HG02763 (cell line): Measurements from ENCODE around the gene SPRYD3.
"Not testable (repeated sequence)": the region's sequence is repeated elsewhere in the genome, so short reads cannot be mapped to it uniquely, and the experiment has no call there.

Experiments
- ATAC-seq: cut with Tn5 transposase; IDR thresholded peaks from one replicate; pipeline ENCODE4 v1.9.1; 2021; ENCODE audit warnings: mild to moderate bottlenecking, moderate library complexity; ENCODE audit not compliant: unreplicated experiment

Gene SPRYD3

DNA sequence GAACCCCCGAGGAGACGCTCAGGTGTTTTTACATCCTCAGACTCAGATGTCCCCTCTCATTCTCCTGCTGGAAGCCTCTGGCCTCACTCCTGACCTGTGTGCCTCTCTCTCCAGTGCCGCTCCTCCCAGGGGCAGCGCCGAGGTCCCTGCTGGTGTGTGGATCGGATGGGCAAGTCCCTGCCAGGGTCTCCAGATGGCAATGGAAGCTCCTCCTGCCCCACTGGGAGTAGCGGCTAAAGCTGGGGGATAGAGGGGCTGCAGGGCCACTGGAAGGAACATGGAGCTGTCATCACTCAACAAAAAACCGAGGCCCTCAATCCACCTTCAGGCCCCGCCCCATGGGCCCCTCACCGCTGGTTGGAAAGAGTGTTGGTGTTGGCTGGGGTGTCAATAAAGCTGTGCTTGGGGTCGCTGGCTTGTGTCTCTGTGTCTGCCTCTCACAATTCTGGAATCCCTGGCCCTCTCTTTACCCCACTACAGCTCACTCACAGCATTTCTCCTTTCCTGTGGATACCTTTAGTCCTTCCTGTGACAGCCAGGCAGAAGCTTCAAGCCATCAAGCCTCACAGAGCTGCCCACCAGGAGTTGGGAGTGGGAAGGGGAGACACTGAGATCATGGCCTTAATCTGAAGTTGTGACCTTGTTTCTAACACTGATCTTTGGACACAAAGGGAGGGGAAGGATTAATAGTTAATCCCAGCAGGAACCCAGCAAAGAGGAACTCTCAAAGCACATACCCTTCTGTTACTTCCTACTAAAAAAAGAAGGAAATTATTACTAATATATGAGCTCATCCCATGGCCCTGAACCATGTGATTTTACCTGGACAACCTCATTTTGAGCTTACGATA is 23.0 kb upstream of the SPRYD3 start:
- ATAC-seq: no peak

DNA sequence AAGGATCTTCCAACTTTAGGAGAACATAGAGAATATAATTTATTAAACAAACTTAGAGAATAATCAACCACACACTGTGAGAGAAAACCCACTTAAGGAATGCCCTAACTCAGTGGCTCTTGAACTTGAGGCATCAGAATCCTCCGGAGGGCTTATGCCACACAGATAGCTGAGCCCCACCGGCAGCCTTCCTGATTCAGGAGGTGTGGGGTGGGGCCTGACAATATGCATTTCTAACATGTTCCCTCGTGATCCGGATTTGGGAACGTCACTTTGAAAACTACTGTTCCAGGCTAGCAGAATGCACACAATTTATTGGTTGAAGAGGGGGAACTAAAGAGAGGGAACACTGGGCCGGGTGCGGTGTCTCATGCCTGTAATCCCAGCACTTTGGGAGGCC is 22.1 kb upstream of the SPRYD3 start:
- no peak for ATAC-seq

- ATAC-seq: no peak
These were observed 21.4 kb upstream of the SPRYD3 start for GRCh38 chr12:53100466-53101151.

GRCh38 chr12:53099071-53099882 is 20.1 kb upstream of the SPRYD3 start:
- ATAC-seq: no peak

DNA sequence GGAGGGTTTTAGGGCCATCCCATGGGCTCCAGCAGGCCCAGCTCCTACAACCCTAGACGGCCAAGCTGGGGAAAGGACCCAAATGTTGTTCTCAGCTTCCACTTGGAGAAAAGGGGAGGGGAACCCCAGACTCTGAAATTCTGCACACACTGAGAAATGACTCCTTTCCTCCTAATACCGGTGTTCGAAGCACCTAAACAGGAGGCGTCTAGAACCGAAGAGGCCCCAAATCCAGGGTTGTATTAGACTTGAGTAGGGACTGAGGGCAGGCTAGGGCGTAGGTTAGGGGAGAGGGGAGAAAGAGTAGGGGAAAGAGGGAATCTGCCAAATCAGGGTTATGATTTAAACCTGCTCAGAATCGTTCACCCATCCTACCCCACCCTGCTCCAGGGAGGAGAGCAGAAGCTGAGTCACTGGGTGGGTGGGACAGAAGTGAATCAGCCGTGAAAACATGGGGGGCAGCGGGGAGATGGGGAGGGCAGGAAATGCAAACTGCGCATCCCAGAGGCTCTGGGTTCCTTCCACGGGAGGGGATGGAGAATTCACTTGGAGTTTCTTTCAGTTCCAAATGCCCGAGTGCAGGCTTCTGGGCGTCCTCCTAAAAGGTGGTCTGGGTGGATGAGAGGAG is 19.3 kb upstream of the SPRYD3 start:
- no peak for ATAC-seq

DNA sequence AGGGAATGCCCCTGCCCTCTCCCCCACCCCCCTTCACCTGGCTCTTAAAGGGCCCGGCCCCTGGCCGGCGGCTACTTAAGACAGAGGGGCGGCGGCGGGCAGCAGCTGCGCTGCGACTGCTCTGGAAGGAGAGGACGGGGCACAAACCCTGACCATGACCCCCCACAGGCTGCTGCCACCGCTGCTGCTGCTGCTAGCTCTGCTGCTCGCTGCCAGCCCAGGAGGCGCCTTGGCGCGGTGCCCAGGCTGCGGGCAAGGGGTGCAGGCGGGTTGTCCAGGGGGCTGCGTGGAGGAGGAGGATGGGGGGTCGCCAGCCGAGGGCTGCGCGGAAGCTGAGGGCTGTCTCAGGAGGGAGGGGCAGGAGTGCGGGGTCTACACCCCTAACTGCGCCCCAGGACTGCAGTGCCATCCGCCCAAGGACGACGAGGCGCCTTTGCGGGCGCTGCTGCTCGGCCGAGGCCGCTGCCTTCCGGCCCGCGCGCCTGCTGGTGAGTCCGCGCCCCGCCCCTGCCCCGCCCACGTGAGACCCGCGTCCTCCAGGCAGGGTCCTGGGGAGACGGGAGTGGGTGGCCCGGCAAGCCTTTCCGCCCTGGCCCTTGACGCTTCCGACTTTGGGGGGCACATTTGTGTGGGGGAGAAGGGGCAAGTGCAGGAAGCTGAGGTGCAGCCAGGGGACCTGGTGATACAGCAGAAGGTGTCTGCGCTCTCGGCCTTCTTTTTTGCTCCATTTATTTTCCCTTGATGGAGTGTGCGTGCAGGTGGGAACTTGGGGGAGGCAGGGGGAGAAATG is 18.6 kb upstream of the SPRYD3 start, which contains the start of gene IGFBP6:
IGFBP6 (plus strand) TSS at position 104 of the 790 bp plus-strand sequence; CDS start at position 155, 51 bp downstream.
- ATAC-seq: peak; percentile 66

- ATAC-seq: no peak
These were observed 18.0 kb upstream of the SPRYD3 start for GRCh38 chr12:53097207-53097563.

DNA sequence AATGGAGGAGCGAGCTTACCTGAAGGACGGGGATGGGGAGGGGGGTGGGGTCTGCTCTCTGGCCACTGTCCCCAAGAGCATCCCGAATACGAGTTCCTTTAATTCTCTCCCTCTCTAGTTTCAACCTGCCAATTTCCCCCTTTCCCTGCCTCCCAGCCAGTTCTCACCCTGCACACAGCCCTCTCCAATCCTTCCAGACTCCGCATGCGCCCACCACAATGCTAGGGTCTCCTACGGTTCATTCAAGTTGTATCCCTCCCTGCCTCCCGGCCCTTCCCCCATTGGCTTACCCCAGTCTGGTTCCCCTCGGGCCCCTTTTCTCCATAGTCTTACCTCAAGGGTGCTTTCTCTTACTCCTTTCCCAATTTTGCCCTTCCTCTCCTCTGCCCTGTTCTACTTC is 17.6 kb upstream of the SPRYD3 start:
- no peak for ATAC-seq

DNA sequence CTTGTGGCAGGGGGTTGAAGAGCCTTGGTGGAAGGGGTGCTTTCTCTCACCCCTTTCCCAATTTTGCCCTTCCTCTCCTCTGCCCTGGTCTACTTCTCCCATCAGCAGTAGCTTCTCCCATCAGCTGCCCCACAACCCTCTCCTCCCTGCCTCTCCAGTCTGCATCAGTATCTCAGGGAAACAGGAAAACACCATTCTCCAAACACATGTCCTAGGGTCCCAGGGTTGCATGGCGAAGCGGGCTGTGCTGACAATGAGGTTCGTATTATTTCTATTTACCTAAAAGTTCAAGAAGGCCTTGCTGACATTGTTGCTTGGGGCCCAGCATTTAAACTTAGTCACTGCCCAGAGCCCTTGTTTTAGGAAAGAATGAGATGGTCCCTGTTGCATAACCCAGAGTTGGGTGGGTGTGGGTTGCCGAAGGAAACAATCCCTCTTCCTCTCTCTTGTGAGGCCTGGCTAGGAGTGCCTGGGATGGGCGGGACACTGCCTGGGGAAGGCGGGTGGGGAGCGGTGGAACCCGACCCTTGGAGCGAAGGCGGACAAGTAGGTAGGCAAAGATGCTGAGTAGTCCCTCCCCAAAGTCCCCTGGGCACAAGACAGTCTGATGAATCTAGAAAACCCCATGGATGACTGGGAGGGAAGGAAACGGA is 17.0 kb upstream of the SPRYD3 start:
- ATAC-seq: no peak

- not testable (repeated sequence) for ATAC-seq
These were observed 16.4 kb upstream of the SPRYD3 start for GRCh38 chr12:53095596-53095895.

DNA sequence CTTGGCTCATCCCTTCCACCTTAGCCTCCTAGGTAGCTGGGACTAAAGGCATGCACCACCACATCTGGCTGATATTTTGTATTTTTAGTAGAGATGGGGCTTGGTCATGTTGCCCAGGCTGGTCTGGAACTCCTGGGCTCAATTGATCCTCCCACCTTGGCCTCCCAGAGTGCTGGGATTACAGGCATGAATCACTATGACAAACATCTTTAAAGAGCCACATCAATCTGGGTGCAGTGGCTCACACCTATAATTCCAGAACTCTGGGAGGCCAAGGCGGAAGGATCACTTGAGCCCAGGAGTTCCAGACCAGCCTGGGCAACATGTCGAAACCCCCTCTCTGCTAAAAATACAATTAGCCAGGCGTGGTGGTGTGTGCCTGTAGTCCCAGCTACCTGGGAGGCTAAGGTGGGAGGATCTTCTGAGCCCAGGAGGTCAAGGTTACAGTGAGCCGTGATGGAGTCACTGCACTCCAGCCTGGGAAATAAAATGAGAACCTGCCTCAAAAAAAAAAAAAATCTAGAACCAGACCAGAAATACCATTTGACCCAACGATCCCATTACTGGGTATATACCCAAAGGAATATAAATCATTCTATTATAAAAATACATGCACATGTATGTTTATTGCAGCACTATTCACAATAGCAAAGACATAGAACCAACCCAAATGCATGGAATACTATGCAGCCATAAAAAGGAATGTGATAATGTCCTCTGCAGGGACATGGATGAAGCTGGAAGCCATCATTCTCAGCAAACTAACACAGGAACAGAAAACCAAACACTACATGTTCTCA is 15.8 kb upstream of the SPRYD3 start:
- not testable (repeated sequence) for ATAC-seq

DNA sequence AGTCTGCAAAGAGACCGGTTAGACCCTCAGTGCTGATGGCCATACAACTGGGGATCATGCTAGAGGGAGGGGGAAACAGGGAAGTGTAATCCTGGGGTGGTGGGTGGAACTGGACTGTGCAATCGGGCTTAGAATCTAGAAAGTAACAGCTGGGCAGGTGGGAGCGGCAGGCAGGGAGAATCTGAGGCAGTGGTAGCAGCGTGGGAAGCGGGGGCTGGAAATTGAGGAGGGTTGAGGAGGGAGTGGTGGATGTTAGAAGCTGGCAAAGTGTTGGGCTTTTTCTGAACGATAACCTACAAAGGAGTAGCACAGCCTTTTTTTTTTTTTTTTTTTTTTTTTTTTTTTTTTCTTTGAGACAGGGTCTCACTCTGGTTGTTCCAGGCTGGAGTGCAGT is 15.2 kb upstream of the SPRYD3 start:
- ATAC-seq: no peak

DNA sequence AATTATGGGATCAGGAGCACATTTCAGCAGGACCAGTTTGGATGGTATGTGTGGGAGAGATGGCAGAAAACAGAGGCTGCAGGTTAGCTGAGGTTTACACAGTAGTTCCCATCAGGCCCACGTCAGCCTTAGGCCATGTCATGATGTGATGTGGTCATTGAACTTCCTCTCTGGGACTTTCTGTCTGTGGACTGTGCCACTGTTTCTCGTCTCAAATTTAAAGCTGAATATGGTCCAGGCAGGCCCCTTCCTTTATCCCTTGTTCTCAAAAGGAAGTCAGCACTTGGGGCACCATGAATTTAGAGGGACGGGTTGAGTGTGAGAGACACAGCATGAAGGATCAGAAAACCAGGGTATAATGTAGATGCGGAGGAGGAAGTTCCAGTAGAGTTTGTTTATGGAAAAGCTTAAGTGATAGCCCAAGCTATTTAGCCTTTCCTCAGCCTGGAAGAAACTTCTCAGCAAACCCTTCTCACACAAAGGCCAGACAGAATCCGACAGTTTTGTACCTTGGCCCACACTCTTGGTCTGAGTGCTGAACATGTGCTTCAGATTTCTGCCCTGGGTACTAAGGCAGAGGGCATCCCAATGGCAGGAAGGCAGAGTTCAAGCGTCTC is 14.7 kb upstream of the SPRYD3 start:
- no peak for ATAC-seq

DNA sequence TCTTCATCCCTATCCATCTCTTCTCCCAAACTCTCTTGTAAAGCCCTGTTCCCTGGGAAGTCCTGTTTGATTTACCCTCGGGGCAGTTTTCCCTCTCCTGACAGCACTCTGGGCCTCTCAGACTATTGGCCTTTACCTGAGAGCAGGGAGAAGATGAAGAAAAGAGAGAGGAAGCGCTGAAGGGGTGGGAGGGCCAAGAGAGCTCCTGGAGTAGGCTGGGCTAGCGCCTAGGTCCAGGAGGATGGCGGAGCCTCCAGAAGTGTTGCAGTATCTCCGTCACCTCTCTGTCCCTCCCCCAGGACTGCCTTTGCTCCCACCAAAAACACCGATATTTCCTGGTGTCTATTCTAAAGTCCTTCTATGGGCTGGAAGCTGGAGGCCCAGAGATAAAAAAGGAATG is 12.6 kb upstream of the SPRYD3 start:
- ATAC-seq: no peak

- ATAC-seq: no peak
These were observed 11.4 kb upstream of the SPRYD3 start for GRCh38 chr12:53090554-53090953.

DNA sequence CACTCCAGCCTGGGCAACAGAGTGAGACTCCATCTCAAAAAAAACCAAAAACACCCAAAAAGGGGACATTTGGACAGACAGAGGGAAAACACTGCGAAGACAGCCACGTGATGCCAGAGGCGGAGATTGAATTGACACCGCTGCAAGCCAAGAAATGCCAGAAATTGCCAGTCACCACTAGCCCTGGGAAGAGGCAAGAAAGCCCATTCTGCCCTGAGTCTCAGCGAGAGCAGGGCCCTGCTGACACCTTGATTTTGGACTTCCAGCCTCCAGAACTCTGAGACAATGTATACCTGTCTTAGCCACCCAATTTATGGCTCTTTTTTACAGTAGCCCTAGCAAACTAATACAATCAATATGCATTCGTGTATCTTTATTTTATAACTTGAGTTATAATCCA is 10.9 kb upstream of the SPRYD3 start:
- ATAC-seq: no peak

DNA sequence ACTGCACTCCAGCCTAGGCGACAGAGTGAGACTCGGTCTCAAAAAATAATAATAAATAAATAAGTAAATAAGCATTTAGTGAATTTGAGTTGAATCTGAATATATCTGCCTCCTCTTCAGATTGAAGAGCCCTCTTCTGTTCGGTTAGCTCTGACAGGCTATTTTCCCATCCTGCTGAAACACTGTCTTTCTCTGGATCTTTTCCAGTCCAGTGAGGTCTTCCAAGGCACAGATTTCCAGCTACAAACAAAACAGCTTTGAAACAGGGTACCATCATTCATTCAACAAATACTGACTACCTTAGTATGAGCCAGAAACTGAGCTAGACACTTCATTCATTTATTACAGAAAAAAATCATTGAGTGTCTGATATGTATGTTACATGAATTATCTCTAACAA is 7.2 kb upstream of the SPRYD3 start:
- ATAC-seq: no peak

DNA sequence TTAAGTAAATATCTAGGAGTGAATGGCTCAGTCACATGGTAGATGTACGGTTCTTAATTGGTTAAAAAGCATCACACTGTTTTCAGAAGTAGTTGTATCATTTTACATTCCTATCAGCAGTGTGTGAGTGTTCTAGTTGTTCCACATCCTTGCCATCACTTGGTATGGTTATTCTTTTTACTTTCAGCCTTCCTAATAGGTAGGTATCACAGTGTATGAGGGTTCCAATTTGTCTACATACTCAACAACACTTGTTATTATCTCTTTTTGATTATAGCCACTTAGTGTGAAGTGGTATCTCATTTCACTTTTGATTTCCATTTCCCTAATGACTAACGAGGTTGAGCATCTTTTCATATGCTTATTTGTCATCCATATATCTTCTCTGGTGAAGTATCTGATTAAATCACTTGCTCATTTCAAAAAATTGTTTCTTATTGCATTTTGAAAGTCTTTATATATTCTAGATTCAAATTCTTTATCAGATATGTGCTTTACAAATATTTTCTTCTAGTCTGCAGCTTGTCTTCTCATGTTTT is 3.5 kb upstream of the SPRYD3 start:
- no peak for ATAC-seq
